Putamen (tissue), 1 donor: Measurements from ENCODE around the gene TDRD12.
"Not testable (repeated sequence)": the region's sequence is repeated elsewhere in the genome, so short reads cannot be mapped to it uniquely, and the experiment has no call there.

Source experiments
- DNase-seq: peaks from one replicate; pipeline ENCODE4 v3.0.0-alpha.2; 2016; ENCODE audit warnings: low spot score

The TDRD12 gene

DNA sequence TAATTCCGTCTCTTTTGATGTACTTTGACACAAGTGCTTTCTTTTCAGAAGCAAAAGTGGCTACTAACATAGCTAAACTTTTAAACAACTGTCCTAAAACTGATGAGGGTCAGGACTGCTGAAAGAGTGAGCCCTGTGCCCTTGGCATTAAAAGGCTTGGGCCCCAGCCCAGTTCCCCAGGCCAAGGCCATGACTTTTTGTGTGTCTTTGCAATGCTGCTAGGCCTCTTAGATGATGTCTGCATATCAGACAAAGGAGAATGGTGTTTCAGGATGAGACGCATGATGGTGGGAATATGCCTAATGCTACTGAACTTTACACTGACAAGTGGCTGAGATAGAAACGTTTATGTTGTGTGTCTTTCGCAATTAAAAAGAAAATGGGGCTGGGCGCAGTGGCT lies 112.0 kb downstream of the TDRD12 start:
- no peak for DNase-seq

DNA sequence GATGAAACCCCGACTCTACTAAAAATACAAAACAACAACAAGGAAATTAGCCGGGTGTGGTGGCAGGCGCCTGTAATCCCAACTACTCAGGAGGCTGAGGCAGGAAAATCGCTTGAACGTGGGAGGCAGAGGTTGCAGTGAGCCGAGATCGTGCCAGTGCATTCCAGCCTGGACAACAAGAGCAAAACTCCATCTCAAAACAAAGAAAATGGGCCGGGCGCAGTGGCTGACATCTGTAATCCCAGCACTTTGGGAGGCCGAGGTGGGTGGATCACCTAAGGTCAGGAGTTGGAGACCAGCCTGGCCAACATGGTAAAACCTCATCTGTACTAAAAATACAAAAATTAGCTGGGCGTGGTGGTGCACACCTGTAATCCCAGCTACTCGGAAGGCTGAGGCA lies 112.5 kb downstream of the TDRD12 start:
- DNase-seq: not testable (repeated sequence)

DNA sequence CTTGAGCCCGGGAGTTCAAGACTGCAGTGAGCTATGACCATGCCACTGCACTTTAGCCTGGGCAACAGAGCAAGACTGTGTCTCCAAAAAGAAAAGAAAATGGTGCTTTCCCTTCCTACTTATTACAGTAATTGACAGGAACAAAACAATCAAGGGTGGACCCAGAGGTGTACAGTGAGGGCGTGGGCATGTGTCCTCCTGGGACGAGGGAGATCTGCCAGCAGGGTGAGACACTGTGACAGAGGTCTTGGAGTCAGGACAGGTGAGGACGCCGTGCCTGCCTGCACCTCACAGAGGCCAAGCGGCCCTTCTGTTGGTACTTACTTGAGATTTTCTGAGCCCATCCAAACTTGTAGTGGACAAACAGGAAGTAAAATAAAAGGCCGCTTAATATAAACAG lies 113.3 kb downstream of the TDRD12 start:
- not testable (repeated sequence) for DNase-seq

DNA sequence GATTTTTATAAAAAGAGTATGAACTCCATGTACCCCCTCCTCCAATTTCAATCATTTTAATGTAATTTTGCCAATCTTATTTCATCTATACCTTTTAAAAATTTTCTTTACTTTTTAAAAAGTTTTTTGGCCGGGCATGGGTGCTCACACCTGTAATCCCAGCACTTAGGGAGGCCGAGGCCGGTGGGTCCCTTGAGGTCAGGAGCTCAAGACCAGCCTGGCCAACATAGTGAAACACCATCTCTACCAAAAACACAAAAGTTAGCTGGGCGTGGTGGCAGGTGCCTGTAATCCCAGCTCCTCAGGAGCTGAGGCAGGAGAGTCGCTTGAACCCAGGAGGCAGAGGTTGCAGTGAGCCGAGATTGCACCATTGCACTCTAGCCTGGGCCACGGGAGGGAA lies 113.8 kb downstream of the TDRD12 start:
- not testable (repeated sequence) for DNase-seq

DNA sequence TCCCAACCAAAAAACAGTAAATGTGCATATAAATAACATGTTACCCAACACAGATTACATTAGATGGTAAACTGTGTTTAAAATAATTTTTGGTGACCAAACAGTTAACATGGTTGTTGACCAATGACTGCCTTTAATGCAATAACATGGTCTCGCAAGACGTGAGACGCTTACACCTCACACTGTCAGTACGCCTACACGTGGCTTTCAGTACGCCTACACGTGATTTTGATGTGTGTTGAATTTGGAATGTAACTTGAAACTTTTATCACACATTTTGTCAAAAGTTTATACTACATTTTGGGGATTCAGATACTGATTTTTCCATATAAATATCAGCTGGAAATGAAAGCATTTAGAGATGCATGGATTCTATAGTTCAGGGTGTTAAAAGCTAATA lies 118.0 kb downstream of the TDRD12 start:
- no peak for DNase-seq

DNA sequence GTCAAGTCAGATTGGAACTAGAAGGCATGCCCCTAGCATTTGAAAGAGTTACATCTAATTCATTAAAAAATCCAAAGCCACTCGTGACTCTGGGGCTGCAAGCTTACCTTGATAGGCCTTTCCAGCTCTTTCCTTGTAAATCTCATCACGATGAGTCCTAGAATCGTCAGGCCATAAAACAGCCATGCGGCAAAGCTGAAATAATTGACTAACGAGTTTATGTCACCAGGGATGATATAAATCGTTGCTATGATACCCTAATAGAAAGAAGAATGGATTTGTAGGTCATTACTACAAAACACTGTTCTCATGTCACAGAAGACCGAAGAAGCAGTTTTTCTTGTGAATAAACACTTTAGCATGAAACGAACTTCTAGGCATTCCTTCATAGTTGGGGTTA lies 122.5 kb downstream of the TDRD12 start:
- no peak for DNase-seq

DNA sequence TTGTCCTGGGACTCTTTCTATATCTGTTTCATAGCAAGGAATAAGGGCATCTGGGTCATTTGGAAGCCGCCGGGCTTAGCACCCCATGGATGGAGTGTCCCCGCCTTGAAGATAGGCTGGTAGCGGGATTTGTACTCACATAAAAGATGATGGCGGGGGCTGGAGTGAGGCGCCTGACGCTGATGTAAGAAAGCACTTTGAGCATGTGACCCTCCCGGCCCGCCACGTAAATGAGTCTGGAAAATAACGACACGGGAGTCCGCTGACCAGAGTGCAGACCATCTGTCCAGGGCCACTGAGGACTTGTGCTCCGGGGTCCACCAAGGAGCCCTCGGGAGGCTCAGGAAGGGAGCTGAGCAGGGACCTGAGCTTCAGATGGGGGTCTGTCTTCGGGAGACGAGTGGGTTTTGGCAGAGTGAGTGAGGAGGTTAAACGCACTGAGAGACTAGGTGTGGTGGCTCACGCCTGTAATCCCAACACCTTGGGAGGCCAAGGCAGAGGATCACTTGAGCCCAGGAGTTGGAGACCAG lies 124.2 kb downstream of the TDRD12 start:
- DNase-seq: no peak

DNA sequence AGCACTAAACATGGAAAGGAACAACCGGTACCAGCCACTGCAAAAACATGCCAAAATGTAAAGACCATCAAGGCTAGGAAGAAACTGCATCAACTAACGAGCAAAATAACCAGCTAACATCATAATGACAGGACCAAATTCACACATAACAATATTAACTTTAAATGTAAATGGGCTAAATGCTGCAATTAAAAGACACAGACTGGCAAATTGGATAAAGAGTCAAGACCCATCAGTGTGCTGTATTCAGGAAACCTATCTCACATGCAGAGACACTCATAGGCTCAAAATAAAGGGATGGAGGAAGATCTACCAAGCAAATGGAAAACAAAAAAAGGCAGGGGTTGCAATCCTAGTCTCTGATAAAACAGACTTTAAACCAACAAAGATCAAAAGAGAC lies 128.5 kb downstream of the TDRD12 start:
- not testable (repeated sequence) for DNase-seq

DNA sequence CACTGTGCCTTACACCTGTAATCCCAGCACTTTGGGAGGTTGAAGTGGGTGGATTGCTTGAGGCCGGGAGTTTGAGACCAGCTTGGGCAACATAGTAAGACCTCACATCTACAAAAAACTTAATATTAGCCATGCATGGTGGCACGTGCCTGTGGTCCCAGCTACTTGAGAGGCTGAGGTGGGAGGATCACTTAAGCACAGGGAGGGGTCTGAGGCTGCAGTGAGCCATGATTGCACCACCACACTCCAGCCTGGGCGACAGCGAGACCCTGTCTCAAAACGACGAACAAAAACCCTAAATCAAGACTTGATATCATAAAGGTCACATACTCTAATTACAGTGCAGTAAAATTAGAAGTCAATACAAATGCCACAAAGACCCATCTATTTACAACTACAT lies 132.6 kb downstream of the TDRD12 start:
- no peak for DNase-seq

DNA sequence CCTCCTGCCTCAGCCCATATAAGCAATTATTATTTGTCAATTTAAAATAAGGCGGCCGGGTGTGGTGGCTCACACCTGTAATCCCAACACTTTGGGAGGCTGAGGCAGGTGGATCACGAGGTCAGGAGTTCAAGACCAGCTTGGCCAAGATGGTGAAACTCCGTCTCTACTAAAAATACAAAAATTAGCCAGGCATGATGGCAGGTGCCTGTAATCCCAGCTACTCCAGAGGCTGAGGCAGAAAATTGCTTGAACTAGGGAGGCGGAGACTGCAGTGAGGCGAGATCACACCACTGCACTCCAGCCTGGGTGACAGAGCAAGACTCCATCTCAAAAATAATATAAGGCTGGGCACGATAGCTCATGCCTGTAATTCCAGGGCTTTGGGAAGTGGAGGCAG lies 137.3 kb downstream of the TDRD12 start:
- DNase-seq: not testable (repeated sequence)

DNA sequence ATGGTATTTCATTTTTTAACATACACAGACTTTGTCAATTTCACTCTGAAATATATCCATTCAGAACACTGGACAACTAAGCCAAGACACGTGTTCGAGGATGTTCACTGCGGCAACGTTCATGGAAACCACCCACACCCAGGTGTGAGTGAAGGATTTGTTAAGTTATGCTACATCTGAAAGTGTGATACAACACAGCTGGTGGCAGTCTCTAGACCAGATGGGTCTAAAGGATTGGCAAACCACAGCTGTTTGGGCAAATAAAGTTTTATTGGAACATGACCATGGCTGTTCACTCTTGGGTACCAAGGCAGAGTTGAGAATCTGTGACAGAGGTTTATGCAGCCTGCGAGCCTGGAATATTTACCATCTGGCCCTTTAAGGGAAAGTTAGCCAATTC lies 138.0 kb downstream of the TDRD12 start:
- no peak for DNase-seq

DNA sequence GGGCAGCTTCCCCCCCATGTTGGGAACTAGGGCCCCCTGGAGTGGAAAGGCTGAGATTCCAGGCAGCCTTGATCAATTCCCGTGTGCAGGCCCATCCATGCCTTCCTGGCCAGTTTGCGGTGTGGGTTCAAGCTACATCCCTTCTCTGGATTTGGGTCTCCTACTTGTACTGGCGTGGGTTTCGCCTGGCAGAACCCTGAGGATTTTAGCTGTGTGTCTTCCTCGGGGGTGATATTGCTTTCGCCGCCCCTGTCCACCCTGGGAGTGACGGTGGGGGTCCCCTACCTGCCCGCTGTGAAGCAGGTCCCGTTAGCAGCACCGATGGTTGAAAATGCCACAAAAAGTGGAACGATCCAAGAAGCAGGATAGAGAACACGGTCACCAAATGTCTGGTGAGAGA lies 138.6 kb downstream of the TDRD12 start:
- DNase-seq: no peak

DNA sequence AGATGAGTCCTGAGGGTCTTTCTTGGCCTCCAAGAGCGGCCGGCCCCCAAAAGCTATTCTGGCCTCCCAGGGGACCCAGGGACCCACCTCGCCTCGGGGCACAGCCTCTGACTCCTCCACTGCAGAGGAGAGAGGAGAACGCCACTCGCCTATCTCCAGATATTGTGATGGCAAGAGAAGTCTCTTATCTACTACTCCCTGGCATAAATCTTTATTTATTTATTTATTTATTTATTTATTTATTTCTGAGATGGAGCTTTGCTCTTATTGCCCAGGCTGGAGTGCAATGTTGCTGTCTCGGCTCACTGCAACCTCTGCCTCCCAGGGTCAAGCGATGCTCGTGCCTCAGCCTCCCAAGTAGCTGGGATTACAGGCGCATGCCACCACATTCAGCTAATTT lies 139.0 kb downstream of the TDRD12 start:
- DNase-seq: no peak

DNA sequence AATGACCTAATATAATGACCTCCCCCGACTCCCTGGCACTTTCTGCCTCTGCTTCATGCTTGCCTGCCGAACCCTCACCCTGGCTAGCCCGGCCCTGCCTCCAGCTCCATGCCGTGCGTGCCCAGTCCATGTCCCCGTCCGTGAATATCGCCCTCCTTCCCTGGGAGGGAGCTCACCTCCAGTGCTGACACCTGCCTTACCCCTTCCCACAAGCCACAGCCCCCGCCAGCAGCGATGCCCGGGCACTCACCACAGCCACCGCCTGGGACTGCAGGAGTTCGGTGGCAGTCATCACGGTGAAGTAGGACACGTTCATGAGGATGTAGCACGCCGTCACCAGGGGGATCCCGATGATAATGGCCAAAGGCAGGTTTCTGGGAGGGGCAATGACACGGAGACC lies 140.0 kb downstream of the TDRD12 start:
- no peak for DNase-seq

DNA sequence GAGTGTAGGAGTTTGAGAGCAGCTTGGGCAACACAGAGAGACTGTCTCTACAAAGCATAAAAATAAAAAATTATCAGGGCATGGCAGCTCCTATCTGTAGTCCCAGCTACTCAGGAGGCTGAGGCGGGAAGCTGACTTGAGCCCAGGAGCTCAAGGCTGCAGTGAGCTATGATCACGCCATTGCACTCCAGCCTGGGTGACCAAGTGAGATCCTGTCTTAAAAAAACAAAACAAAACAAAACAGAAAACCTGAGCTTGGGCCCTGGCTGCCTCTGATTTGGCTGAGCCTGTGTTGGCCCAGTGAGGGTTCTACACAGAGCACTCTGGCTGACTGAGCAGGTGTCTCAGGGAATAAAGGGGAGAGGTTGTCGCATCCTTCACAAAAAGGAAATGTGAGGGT lies 142.0 kb downstream of the TDRD12 start:
- no peak for DNase-seq

DNA sequence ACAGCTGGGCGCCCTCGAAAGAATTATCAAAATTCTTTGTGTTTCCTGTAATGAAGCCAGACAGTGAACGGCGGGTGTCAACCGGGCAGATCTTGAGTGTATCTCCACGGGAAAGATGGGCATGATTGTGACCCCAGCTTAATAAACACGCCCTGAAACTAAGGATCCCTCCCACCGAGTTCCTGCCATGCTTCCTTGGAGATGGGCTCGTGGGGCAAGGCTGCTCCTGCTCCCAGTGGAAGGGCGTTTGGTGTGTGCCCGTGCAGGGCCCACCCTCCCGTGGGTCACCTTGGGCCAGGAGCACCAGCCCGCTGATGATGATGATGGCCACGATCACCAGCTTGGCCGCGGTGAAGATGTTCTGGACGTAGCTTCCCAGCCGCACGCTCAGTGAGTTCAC lies 142.6 kb downstream of the TDRD12 start:
- no peak for DNase-seq

DNA sequence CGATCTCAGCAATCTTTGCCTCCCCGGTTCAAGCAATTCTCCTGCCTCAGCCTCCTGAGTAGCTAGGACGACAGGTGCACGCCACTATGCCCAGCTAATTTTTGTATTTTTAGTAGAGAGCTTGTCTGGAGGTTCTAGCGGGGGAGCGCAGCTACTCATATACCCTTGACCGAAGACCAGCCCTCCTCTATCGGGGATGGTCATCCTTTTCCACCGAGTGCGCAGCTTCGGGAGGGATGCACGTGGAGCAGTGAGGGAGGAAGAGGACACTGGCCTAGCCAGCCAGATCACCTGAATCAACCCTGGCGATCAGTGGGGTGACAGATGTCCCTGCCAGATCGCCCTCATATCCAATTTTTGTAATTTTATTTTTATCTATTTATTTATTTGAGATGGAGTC lies 143.2 kb downstream of the TDRD12 start:
- no peak for DNase-seq

DNA sequence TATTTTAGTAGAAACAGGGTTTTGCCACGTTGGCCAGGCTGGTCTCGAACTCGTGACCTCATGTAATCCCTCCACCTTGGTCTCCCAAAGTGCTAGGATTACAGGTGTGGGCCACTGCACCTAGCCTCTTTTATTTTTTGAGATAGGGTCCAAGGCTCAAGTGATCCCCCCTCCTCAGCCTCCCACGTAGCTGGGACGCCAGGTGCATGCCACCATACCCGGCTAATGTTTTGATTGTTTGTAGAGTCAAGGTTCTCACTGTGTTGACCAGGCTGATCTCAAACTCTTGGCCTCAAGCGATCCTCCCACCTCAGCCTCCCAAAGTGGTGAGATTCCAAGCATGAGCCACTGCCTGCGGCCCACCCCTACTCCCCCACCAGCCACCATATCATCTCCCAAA lies 143.7 kb downstream of the TDRD12 start:
- no peak for DNase-seq

DNA sequence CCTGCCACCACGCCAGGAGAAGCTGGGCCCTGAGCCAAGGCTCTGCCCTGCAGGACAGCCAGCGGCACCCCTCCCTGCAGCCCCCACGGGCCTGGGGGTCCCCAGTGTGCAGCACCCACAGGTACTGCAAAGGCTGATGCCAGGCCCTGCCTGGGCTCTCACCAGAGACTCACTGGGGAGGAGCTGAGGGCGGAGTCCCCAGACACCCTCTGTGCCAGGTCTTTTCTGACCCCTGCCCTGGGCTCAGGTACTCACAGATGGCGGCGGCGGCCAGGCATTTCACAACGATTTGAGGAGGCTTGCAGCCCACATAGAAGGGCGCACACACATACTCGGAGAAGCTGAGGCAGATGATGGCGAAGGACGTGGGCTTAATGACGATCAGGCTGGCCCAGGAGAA lies 144.3 kb downstream of the TDRD12 start:
- DNase-seq: no peak

DNA sequence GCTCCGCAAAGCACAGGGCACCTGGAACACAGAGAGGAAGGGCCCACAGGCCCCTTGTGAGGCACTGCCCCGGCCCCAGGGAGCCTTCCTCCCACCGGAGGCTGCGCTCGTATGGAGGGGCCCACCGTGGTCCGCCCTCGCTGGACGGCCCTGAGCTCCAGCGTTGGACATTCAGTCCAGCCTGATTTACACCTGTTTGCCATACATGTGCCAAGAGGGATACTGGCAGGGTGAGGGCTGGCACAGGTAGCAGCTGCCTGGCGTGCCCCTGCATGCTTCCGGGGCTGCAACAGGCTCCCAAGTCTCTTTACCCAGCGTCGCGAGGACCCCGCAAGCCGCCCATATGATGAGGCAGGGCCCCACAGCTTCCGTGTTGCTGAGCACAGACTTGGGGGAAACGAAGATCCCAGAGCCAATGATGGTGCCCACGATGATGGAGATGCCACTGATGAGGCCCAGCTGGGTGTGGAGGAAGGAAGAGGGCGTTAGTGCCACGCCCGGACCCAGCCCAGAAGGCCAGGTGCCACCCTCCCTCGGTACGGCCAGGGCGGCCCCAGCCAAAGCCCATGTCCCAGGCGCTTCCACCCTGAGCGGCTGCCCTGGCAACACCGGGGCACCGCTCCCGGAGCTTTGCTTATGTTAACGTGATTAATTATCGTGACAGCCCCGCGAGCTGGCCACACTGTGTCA lies 144.9 kb downstream of the TDRD12 start:
- DNase-seq: no peak

DNA sequence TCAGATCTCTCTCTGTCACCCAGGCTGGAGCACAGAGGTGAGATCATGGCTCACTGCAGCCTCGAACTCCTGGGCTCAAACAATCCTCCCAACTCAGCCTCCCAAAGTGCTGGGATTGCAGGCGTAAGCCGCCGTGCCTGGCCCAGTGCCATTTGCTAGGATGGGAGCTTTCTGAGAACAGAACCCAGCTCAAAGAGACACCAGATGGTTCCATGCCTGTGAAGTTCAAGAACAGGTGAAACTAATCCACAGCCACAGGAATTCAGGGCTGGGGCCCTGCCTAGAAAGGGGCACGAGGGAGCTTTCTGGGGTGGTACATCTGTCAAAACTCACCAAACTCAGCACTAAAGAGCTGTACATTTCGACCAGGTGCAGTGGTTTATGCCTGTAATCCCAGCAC lies 145.8 kb downstream of the TDRD12 start:
- DNase-seq: no peak

DNA sequence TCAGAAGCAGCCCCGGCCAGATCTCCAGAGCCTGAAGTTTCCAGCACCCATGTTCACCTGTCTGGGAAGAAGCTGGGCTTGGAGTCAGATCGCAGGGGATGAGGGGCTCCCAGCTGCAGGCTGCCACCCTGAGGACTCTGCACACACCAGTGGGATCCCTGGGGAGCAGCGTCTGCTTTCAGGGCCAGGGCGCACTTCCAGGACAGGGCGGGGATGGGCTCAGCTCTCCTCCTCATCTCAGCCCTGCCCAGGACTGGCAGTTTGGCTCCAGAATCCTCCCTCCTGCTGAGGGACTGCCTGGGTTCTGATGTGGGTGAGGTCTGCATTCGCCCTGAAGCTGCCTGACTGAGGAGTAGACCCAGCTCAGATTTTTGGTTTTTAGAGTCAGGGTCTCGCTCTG lies 146.5 kb downstream of the TDRD12 start:
- DNase-seq: no peak

DNA sequence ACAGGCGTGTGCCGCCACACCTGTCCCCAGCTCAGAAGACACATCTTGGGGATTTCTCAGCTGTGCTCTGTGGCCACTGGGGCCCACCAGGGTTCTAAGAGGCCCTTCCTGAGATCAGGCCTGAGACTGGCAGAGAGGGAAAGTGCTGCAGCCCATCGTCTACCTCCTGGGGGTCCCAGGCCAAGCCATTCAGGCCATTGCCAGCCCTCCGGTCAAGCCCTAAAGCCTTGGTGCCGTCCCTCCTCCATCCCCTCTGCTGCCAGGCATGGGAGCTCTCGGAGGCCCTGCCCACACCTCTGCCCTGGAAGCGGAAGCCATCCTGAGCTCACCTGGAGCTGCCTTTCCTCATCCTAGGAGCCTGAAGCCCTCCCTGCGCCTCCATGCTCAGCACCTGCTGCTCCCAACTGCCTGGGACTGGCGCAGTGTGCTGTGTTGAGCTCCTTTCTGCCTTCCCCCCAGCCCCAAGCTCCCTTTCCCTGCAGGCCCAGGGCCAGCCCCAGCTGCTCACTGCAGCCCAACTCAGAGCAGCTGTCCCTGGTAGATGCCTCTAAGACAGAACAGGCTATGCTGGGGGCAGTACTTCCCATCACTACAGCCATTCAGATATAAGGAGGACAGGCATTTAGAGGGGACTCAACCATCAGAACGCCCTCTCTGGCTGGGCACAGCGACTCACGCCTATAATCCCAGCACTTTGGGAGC lies 147.1 kb downstream of the TDRD12 start:
- no peak for DNase-seq

DNA sequence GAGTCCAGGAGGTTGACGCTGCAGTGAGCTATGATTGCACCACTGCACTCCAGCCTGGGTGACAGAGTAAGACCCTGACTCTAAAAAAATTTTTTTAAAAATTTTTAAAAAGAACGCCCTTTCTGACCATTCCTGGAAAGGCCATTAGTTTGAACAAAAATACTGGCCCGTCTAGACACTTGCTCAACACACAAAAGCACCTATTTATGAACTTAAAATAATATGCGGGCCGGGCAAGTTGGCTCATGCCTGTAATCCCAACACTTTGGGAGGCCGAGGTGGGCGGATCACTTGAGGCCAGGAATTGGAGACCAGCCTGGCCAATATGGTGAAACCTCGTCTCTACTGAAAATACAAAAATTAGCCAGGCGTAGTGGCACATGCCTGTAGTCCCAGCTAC lies 147.9 kb downstream of the TDRD12 start:
- not testable (repeated sequence) for DNase-seq
